Activated CD4-positive, alpha-beta T cell treated with anti-CD3 and anti-CD28 coated beads for 1 hour (primary cell): Measurements from ENCODE around the gene ZNF559.

Experiments
- DNase-seq: peaks from one replicate; pipeline ENCODE4 v3.0.0-alpha.2; 2020

Gene ZNF559

GRCh38 chr19:9362905-9363304, 38.9 kb downstream of the ZNF559 start, which contains the start of gene ZNF177:
Gene ZNF177, plus strand, starts transcription at chr19:9363013. Its CDS starts 15,299 bp downstream, at chr19:9378312.
- DNase-seq, result no peak

GRCh38 chr19:9370738-9371619, 47.0 kb downstream of the ZNF559 start:
- no peak for DNase-seq

GRCh38 chr19:9381361-9381785, 57.4 kb downstream of the ZNF559 start:
- DNase-seq, result no peak
